NB4 (cell line): ENCODE measurements around the gene HDAC7.
"Not testable (repeated sequence)": the region's sequence is repeated elsewhere in the genome, so short reads cannot be mapped to it uniquely, and the experiment has no call there.

ENCODE experiments used
- DNase-seq: peaks from one replicate; pipeline ENCODE4 v3.0.0; 2010; ENCODE audit warnings: low read depth
- H3K4me3 ChIP-seq: one replicate; pipeline ENCODE4 v1.5.1; 2011; ENCODE audit warnings: mild to moderate bottlenecking, low read depth, low read length, moderate library complexity
- CTCF ChIP-seq: IDR thresholded peaks from one replicate; pipeline ENCODE4 v1.5.1; 2012; ENCODE audit warnings: low read depth, low read length
- MAX ChIP-seq: IDR thresholded peaks from 2 replicates; pipeline ENCODE4 v1.6.1; 2011; ENCODE audit warnings: low read depth, low read length
- MYC ChIP-seq: IDR thresholded peaks from 2 replicates; pipeline ENCODE4 v1.6.1; 2011; ENCODE audit warnings: low read depth, low read length
- POLR2A ChIP-seq: IDR thresholded peaks from 2 replicates; pipeline ENCODE4 v1.6.1; 2011; ENCODE audit warnings: mild to moderate bottlenecking; ENCODE audit not compliant: insufficient read length; ENCODE audit errors: extremely low read depth

The HDAC7 gene

GRCh38 chr12:47846294-47846996, 26.7 kb upstream of the HDAC7 start:
- no peak for DNase-seq
- TF ChIP-seq MYC (no peak), POLR2A (no peak), MAX (no peak), CTCF (no peak)
- no peak overlapping the region for H3K4me3 ChIP-seq

GRCh38 chr12:47845081-47845480, 25.4 kb upstream of the HDAC7 start:
- no peak for DNase-seq
- TF ChIP-seq MYC (no peak), MAX (no peak), CTCF (no peak), POLR2A (no peak)
- H3K4me3 ChIP-seq = no peak overlapping the region

GRCh38 chr12:47844264-47845019, 24.7 kb upstream of the HDAC7 start:
- H3K4me3 ChIP-seq = no peak overlapping the region
- DNase-seq = no peak

GRCh38 chr12:47843226-47843980, 23.7 kb upstream of the HDAC7 start:
- no peak overlapping the region for H3K4me3 ChIP-seq
- TF ChIP-seq POLR2A (no peak), MAX (no peak), MYC (no peak), CTCF (no peak)
- no peak for DNase-seq

More at GRCh38 chr12:47844264-47845019, 24.7 kb upstream of the HDAC7 start:
- TF ChIP-seq CTCF = no peak
- TF ChIP-seq MYC = no peak
- no peak for TF ChIP-seq MAX
- TF ChIP-seq POLR2A = no peak

- H3K4me3 ChIP-seq, DNase-seq: not testable (repeated sequence)
Measured at GRCh38 chr12:47842543-47842942, 22.8 kb upstream of the HDAC7 start.

GRCh38 chr12:47841910-47842309, 22.2 kb upstream of the HDAC7 start:
- H3K4me3 ChIP-seq = no peak overlapping the region
- TF ChIP-seq POLR2A = no peak
- TF ChIP-seq CTCF = no peak
- TF ChIP-seq MYC = no peak
- no peak for TF ChIP-seq MAX
- DNase-seq = no peak
